Activated CD8-positive, alpha-beta memory T cell treated with anti-CD3 and anti-CD28 coated beads, Interleukin-2, amount 50 U/mL, for 48 hours (primary cell): ENCODE results near the gene TBK1.

Experiments
- DNase-seq: peaks from one replicate; pipeline ENCODE4 v3.0.0-alpha.2; 2020

The TBK1 gene

DNA sequence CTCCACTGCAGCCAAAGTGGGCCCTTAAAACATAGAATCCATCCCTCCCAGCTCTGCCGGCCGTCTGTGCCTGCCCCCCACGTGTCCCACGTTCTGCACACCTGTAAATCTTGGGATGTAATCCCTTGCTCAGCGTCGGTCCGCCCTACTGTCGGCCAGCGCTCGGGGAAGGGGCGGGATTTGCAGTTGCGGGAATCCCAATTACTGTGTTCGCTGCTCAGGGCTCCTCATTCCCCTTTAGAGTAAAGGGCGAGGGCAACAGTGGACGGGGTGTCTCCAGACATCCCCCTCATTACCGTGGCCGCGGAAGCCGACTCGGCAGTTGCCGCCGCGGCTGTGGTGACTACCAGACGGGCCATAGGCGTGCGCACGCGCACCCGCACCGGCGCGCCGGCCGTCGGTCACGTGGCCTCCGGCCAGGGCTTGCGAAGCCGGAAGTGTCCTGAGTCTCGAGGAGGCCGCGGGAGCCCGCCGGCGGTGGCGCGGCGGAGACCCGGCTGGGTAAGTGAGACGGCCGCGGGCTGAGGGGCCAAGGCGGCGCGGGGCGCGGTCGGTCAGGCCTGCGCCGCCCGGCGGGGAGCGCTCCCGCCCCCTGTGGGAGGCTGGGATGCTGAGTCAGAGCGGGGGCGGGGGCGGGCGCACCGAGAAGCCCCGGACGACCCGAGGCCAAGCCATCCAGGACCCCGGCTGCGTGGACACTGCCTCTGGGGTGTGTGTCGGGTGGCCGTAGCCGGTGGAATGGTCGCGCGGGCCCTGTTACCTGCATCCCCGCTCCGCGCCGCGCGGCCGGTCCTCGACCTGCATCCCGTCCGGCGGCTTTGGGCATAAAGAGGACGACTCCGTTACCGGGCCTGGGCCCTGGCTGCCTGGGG lies at the start of gene TBK1:
TSS of gene TBK1 (plus strand) at position 434 of the 872 bp plus-strand sequence. CDS start 3,751 bp downstream, outside the sequence.
- DNase-seq = peak; percentile 89

DNA sequence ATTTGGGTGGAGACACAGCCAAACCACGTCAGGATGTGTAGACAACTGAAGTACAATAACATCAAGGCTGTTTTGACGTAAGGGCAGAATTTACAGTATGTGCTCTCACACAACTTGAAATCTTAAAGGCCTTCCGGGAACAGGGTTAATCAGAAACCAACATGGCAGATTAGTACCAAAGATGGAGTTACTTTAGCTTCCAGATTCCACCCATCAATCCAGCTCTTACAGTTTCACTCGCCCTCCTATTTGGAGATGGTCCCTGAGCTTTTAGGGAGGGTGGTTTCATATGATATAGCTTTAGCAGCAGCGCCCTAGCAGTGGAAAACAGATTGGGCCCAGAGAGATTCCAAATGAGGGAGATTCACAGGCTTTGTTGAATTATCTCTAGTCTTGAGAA lies 49.7 kb upstream of the TBK1 start:
- DNase-seq = no peak

- DNase-seq = peak; percentile 93
Measured at GRCh38 chr12:64403707-64404469, 48.0 kb upstream of the TBK1 start, which contains the start of gene XPOT. Gene XPOT, plus strand, starts transcription at chr12:64404392. Its CDS starts 5,644 bp downstream, at chr12:64410036.

GRCh38 chr12:64404470-64405256 lies 47.3 kb upstream of the TBK1 start:
- peak; percentile 85 for DNase-seq

DNA sequence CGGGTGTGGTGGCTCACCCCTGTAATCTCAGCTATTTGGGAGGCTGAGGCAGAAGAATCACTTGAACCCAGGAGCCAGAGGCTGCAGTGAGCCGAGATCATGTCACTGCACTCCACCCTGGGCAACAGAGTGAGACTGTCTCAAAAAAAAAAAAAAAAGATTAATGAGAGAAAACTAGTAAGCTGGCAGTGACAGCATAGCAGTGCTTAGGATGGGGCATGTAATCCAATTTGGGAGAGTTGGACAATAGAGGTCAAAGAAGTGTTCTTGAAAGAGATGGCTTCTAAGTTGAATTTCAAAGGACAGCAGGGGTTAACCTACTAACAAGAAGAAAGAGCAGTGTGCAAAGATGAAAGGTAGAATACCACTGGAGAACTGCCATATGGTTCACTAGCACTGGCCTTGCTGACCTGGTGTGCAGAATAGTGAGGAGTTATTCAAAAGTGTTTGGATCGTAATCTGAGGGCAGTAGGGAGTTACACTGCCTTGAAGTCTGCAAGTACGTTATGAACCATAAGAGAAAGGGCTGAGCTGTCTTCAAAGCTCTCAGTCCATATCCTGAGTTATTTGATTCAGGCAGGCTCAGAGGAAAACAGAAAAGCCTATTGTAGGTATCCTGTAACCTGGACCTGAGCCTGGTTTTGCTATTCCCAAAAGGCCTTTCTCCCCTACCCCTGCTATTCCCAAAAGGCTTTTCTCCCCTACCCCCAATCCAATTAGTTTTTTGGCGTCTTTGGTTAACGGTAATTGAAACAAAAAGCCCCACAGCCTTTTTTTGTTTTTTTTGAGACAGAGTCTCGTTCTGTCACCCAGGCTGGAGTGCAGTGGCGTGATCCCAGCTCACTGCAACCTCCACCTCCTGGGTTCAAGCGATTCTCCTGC lies 44.3 kb upstream of the TBK1 start:
- no peak for DNase-seq

- no peak for DNase-seq
Measured at GRCh38 chr12:64411427-64411826, 40.5 kb upstream of the TBK1 start.

GRCh38 chr12:64412459-64412858 lies 39.5 kb upstream of the TBK1 start:
- no peak for DNase-seq

GRCh38 chr12:64413884-64414283 lies 38.0 kb upstream of the TBK1 start:
- no peak for DNase-seq

GRCh38 chr12:64418209-64418608 lies 33.7 kb upstream of the TBK1 start:
- no peak for DNase-seq

GRCh38 chr12:64419696-64420095 lies 32.2 kb upstream of the TBK1 start:
- no peak for DNase-seq

- DNase-seq = no peak
Measured at GRCh38 chr12:64427988-64428387, 23.9 kb upstream of the TBK1 start.

DNA sequence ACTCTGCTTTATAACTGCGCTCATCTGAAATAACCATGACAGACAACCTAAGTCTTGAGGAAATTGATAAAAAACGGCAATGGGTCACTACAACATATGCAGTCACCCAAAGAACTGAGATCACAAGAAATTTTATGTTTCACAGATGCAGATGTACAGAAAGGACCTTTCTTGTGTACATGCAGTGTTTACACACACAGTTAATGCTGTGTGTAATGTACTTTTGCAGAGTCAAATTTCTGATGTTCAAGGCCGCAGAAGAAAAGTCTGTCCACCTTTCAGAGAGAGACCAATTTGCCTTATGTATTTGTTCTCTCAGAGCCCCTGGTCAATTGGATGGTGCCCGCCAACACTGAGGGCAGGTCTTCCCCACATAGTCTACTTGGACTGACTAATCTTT lies 23.0 kb upstream of the TBK1 start:
- DNase-seq = no peak

GRCh38 chr12:64430886-64431285 lies 21.0 kb upstream of the TBK1 start:
- DNase-seq = no peak

GRCh38 chr12:64431791-64432190 lies 20.1 kb upstream of the TBK1 start:
- no peak for DNase-seq

GRCh38 chr12:64433915-64434314 lies 18.0 kb upstream of the TBK1 start:
- DNase-seq = no peak

GRCh38 chr12:64440100-64440499 lies 11.8 kb upstream of the TBK1 start:
- DNase-seq = no peak

DNA sequence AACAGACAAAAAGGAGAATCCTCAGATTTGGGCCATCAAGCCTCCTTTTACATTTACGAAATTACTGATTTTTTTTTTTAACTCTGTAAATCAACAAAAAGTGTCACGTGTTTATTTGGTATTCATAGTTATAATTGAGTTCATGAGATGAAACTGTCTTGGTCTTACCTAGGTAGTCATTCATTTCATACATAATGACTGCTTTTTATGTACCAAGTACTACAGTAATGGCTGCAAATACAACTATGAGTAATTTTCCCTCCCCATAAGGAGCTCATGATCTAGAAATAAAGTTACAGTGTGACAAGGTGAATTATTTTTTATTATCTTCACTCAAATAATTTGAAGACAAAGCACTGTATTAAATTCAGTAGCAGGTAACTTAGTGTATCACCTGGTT lies 6.4 kb upstream of the TBK1 start:
- DNase-seq = no peak

GRCh38 chr12:64446295-64446694 lies 5.6 kb upstream of the TBK1 start:
- DNase-seq = no peak

DNA sequence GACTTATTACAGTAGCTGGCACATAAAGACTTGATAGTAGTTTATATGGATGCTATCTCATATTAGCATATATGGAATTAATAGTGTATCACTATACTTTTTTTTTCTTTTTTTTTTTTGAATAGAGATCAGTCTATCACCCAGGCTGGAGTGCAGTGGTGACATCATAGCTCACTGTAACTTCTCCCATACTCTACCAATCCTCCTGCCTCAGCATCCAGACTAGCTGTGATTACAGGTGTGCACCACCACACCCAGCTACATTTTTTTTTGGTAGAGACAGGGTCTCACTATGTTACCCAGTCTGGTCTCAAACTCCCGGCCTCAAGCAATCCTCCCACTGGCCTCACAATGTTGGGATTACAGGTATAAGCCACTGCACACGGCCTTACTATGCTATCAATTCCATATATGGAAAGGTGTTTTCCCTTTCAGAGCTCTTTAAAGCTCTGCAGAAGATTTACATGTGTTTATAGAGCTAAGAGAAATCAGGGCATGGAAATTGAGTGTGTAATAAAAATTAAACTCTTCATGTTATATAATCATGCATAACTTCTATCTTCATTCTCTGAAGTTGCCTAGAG lies 1.8 kb upstream of the TBK1 start:
- DNase-seq = no peak

DNA sequence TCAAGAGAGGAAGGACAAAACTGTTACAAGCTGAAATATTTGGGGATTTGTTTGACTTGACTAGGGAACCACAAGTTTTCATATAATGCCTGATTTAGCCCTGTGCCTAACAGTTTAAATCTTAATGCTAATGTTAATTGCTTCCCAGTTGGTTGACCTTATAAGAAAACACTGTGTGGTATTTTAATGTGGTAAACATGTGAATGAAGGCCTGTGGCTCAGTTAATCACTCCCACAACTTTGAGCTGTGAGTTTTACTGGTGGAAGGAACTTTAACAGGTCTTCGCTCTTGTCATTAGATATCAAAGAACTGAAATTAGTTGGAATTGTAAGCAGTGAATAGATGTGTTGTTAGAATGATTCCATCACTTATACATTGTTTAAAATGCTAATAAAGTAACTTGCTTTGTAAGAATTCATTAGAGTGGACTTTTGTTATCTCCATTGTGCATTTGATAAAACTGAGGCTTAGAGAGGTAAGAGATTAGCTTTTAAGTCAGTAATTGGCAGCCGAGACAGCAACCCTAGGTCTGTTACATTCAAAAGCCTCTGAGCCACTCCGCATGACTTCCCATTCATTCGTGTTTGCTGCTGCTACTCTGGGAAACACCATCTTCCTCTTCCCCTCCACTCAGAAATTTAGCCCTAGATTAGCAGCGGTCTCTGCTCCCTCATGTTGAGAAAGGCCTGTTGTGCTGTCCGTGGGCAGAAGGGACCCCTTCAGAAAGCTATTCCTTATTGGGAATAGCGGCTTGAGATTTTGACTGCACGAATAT lies 1.0 kb upstream of the TBK1 start:
- no peak for DNase-seq
